Small intestine (tissue), 7 donors: ENCODE measurements around the gene SPAG9. TPM values are rescaled to one million over a fixed set of nuclear protein-coding genes. Genes with fewer than 3 reads are reported as not detected.
"Not testable (repeated sequence)": the region's sequence is repeated elsewhere in the genome, so short reads cannot be mapped to it uniquely, and the experiment has no call there.

Experiments used
- DNase-seq, 2 donors: peaks; one replicate each; pipeline versions ENCODE4 v3.0.0 to v3.0.0-alpha.2; 2013
- FAIRE-seq: peaks from 2 replicates; lab custom pipeline; 2012; peaks lifted over from hg19 to GRCh38; lab: Jason Lieb, UNC
- H3K27ac ChIP-seq, 3 donors: one replicate each; pipeline ENCODE4 v1.5.1; 2013; ENCODE audit warnings: low read length in 2 of 3, mild to moderate bottlenecking in 2 of 3, control low read depth in 1 of 3, inconsistent platforms in 1 of 3, low read depth in 1 of 3, moderate library complexity in 1 of 3
- H3K27me3 ChIP-seq, 3 donors: one replicate each; pipeline ENCODE4 v1.6.1; 2013; ENCODE audit warnings: low read length in 3 of 3, inconsistent platforms in 1 of 3; ENCODE audit not compliant: control insufficient read depth in 3 of 3, insufficient read depth in 3 of 3
- H3K36me3 ChIP-seq, 3 donors: one replicate each; pipeline ENCODE4 v1.6.1; 2013; ENCODE audit warnings: low read length in 3 of 3, inconsistent platforms in 1 of 3, low read depth in 1 of 3, mild to moderate bottlenecking in 1 of 3, moderate library complexity in 1 of 3; ENCODE audit not compliant: control insufficient read depth in 3 of 3, insufficient read depth in 2 of 3
- H3K4me1 ChIP-seq, 3 donors: one replicate each; pipeline ENCODE4 v1.6.1; 2013; ENCODE audit warnings: low read length in 2 of 3, inconsistent platforms in 1 of 3, low read depth in 1 of 3, mild to moderate bottlenecking in 1 of 3, moderate library complexity in 1 of 3; ENCODE audit not compliant: control insufficient read depth in 3 of 3, insufficient read depth in 2 of 3
- H3K4me3 ChIP-seq, 3 donors: one replicate each; pipeline ENCODE4 v1.5.1; 2013; ENCODE audit warnings: low read length in 3 of 3, control low read depth in 1 of 3, inconsistent platforms in 1 of 3, low read depth in 1 of 3, mild to moderate bottlenecking in 1 of 3, moderate library complexity in 1 of 3
- H3K9me3 ChIP-seq, 2 donors: one replicate each; pipeline ENCODE4 v1.6.1; 2013; ENCODE audit warnings: low read depth in 1 of 2, low read length in 1 of 2; ENCODE audit not compliant: control insufficient read depth in 2 of 2, insufficient read depth in 1 of 2
- WGBS, 3 donors: extraction: QIAGEN DNeasy Blood & Tissue Kit; methylation state at CpG; one replicate each; pipeline ENCODE4 v1.1.7; 2013; 5-methylcytosine and 5-hydroxymethylcytosine counted together
- polyA plus RNA-seq, 4 donors: library from polyadenylated mRNA; stranded (reverse) in 3 of 4; unstranded in 1 of 4; fragments of 200-250 nt in 3 of 4; fragments of 120-200 nt in 1 of 4; gene quantifications; one replicate each; pipeline versions ENCODE4 v1.2.1 to v1.2.3, GENCODE V29; 2013
- donor health status: healthy with polysubstance abuse.
- donor health status: control.
- donor health status: control.
- donor health status: Bipolar disorder and iron deficiency.
- donor health status: healthy.

Gene SPAG9
- polyA plus RNA-seq, 4 donors: 14.1 to 65.9 (median 18.5) TPM

- H3K27ac ChIP-seq: no peak overlapping the region
- FAIRE-seq (no peak), DNase-seq (no peak)
- H3K9me3 ChIP-seq: no peaks in the 10 kb centered on the region
- peaks cover 0 to 16% (median 0%) of the 10 kb centered on the region in 3 donors for H3K36me3 ChIP-seq
- no peak overlapping the region for H3K4me3 ChIP-seq
- 55 to 91% (median 78%) methylated on average over 2 of the region's 2 CpGs for WGBS, 3 donors
- no peaks in the 10 kb centered on the region for H3K27me3 ChIP-seq
- H3K4me1 ChIP-seq: peaks cover 0 to 9% (median 2%) of the 10 kb centered on the region in 3 donors
These were observed 33.5 kb downstream of the SPAG9 start for GRCh38 chr17:51087072-51087757.

DNA sequence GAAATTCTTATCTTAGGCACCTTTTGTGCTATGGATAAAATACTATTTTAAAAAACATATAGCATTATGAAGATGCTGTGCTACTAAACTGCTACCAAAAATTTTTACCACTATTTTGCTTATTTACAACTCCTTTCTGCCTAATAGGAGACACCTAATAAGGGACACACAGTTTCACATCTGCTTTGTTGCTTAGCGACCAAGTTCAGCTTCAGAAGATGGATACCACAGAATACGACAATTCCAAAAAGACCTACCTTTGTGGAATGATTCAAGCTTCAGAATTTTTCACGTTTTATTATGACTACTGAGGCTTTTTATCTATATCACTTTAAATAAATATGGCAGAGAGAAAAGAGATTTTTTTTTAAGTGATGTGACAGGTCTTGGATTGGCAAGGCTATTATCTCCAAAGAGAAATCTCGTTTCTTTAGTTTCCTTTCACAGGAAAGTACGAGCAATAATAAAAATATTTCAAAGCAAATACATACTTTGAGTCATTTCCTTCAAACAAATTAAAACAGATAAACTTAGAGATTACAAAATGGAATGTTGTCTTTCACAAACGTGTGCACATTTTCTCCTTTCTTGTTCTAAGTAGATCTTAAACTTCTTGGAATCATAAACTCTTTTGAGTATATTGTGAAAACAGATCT is 35.4 kb downstream of the SPAG9 start:
- Histone ChIP-seq H3K36me3 (peaks cover 0 to 13% (median 0%) of the 10 kb centered on the region in 3 donors), H3K9me3 (no peaks in the 10 kb centered on the region), H3K4me3 (no peak overlapping the region), H3K4me1 (no peaks in the 10 kb centered on the region), H3K27me3 (no peaks in the 10 kb centered on the region), H3K27ac (no peak overlapping the region)
- 48 to 51% (median 49%) methylated on average over 6 of the region's 6 CpGs for WGBS, 3 donors
- FAIRE-seq (no peak), DNase-seq (no peak)

GRCh38 chr17:51083981-51084380 is 36.7 kb downstream of the SPAG9 start:
- H3K4me3 ChIP-seq: no peak overlapping the region
- H3K27me3 ChIP-seq: no peaks in the 10 kb centered on the region
- peaks cover 2 to 17% (median 3%) of the 10 kb centered on the region in 3 donors for H3K36me3 ChIP-seq
- WGBS, 3 donors: 87 to 96% (median 93%) methylated on average over 1 of the region's 1 CpG
- no peaks in the 10 kb centered on the region for H3K4me1 ChIP-seq
- H3K27ac ChIP-seq: no peak overlapping the region
- FAIRE-seq (no peak), DNase-seq (no peak)
- H3K9me3 ChIP-seq: no peaks in the 10 kb centered on the region

GRCh38 chr17:51083364-51083763 is 37.3 kb downstream of the SPAG9 start:
- H3K9me3 ChIP-seq, H3K27ac ChIP-seq, DNase-seq, H3K27me3 ChIP-seq, H3K4me1 ChIP-seq, H3K4me3 ChIP-seq, FAIRE-seq: not testable (repeated sequence)
- WGBS, 3 donors: 82 to 97% (median 89%) methylated on average over 7 of the region's 7 CpGs
- peaks cover 2 to 13% (median 5%) of the 10 kb centered on the region in 3 donors for H3K36me3 ChIP-seq

DNA sequence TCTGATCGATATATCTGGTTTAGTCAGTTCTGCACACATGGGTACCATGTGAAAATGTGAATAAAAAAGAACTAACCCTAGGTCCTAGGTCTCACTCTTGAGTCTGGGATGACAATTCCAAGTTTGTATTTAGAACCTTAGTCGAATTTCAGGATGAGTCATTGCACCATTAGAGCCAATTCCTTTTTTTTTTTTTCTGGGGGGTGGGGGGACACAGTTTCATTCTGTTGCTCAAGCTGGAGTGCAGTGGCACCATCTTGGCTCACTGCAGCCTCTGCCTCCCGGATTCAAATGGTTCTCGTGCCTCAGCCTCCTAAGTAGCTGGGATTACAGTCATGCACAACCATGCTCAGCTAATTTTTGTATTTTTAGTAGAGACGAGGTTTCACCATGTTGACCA is 41.6 kb downstream of the SPAG9 start:
- no peaks in the 10 kb centered on the region for H3K9me3 ChIP-seq
- H3K27me3 ChIP-seq: no peaks in the 10 kb centered on the region
- no peaks in the 10 kb centered on the region for H3K4me1 ChIP-seq
- FAIRE-seq (no peak), DNase-seq (no peak)
- WGBS, 3 donors: 88 to 90% (median 89%) methylated on average over 5 of the region's 5 CpGs
- H3K36me3 ChIP-seq: peaks cover 2 to 31% (median 13%) of the 10 kb centered on the region in 3 donors
- H3K27ac ChIP-seq: no peak overlapping the region
- no peak overlapping the region for H3K4me3 ChIP-seq

- DNase-seq (no peak), FAIRE-seq (no peak)
- no peak overlapping the region for H3K27ac ChIP-seq
- 95 to 97% (median 97%) methylated on average over 5 of the region's 5 CpGs for WGBS, 3 donors
- no peaks in the 10 kb centered on the region for H3K4me1 ChIP-seq
- peaks cover 2 to 33% (median 13%) of the 10 kb centered on the region in 3 donors for H3K36me3 ChIP-seq
- H3K27me3 ChIP-seq: no peaks in the 10 kb centered on the region
- H3K9me3 ChIP-seq: no peaks in the 10 kb centered on the region
- no peak overlapping the region for H3K4me3 ChIP-seq
These were observed 42.6 kb downstream of the SPAG9 start for GRCh38 chr17:51078009-51078592.

GRCh38 chr17:51076821-51077220 is 43.8 kb downstream of the SPAG9 start:
- H3K36me3 ChIP-seq: peaks cover 2 to 35% (median 13%) of the 10 kb centered on the region in 3 donors
- H3K27ac ChIP-seq: no peak overlapping the region
- no peaks in the 10 kb centered on the region for H3K27me3 ChIP-seq
- no peak overlapping the region for H3K4me3 ChIP-seq
- H3K9me3 ChIP-seq: no peaks in the 10 kb centered on the region
- FAIRE-seq: no peak
- no peak for DNase-seq
- 94 to 99% (median 96%) methylated on average over 3 of the region's 3 CpGs for WGBS, 3 donors
- H3K4me1 ChIP-seq: no peaks in the 10 kb centered on the region

DNA sequence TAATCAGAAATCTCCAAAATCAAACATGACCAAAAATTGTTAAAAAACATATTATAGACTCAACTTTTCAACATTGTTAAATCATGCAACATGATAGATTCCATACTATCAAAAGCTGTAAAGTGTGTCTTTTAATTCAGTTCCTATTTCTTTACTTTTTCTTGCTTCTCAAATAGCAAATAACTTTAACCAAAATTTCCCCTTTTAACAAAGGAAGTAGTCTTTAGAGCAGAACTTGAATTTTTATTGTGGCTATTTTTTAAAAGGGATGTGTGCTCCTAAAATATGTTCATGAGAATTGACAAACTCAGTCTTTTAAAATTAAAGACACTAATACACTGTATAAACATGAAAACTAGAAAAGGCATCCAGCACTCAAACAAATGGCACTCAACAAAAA is 49.1 kb downstream of the SPAG9 start:
- no peaks in the 10 kb centered on the region for H3K27me3 ChIP-seq
- peaks cover 0 to 17% (median 0%) of the 10 kb centered on the region in 3 donors for H3K36me3 ChIP-seq
- H3K4me1 ChIP-seq: no peaks in the 10 kb centered on the region
- peak; percentile 70 for FAIRE-seq
- H3K27ac ChIP-seq: no peak overlapping the region
- H3K9me3 ChIP-seq: no peaks in the 10 kb centered on the region
- DNase-seq: no peak
- H3K4me3 ChIP-seq: no peak overlapping the region
